IMR-90 (cell line): ENCODE measurements around the gene NPHP4. TPM values are rescaled to one million over a fixed set of nuclear protein-coding genes. Genes with fewer than 3 reads are reported as not detected.

Experiments
- ATAC-seq: fragments of 200-7000 bp; cut with Tn5 transposase; 2 replicates; pipeline ENCODE4 v1.9.1; 2020; ENCODE audit warnings: low read depth, mild to moderate bottlenecking, moderate library complexity
- BruUV-seq: library from RNA; stranded (reverse); fragments of 400-500 nt; replicated peaks from 2 replicates; lab custom pipeline; 2021; lab: Mats Ljungman, UMichigan
- CTCF ChIA-PET: fragments of 300-600 bp; formaldehyde crosslinking; extraction: SDS; loops from one replicate; lab custom pipeline; 2021; ENCODE audit warnings: antibody characterized with exemption; lab: Yijun Ruan, JAX
- POLR2A ChIA-PET: fragments of 300-600 bp; sonication (Branson Sonifier 250); formaldehyde crosslinking; loops from one replicate; lab custom pipeline; 2022; ENCODE audit warnings: antibody characterized with exemption; ENCODE audit not compliant: unreplicated experiment; lab: Charles Lee
- DNase-seq: peaks from one replicate; pipeline ENCODE4 v3.0.0; 2013
- H2AFZ ChIP-seq: replicated peaks from 2 replicates; pipeline ENCODE3; 2013; ENCODE audit warnings: low read length, mild to moderate bottlenecking; ENCODE audit not compliant: poor library complexity
- H2AK5ac ChIP-seq: 2 replicates; pipeline ENCODE4 v1.6.1; 2013; ENCODE audit warnings: low read depth, low read length, inconsistent platforms
- H2AK9ac ChIP-seq: replicated peaks from 2 replicates; pipeline ENCODE3; 2013; ENCODE audit warnings: mild to moderate bottlenecking, low read depth, low read length, moderate library complexity; ENCODE audit not compliant: poor library complexity
- H2BK120ac ChIP-seq: 2 replicates; pipeline ENCODE4 v1.6.1; 2013; ENCODE audit warnings: low read depth, low read length, inconsistent platforms
- H2BK15ac ChIP-seq: 3 replicates; pipeline ENCODE4 v1.6.1; 2013; ENCODE audit warnings: low read depth, low read length, inconsistent platforms
- H2BK20ac ChIP-seq: 2 replicates; pipeline ENCODE4 v1.6.1; 2013; ENCODE audit warnings: low read depth, mild to moderate bottlenecking, inconsistent platforms, low read length, moderate library complexity
- H2BK5ac ChIP-seq: 2 replicates; pipeline ENCODE4 v1.6.1; 2013; ENCODE audit warnings: mild to moderate bottlenecking, low read depth, low read length, inconsistent platforms; ENCODE audit not compliant: poor library complexity, severe bottlenecking
- H3K14ac ChIP-seq: replicated peaks from 2 replicates; pipeline ENCODE4 v1.6.1; 2013; ENCODE audit warnings: low read depth, low read length, inconsistent platforms
- H3K18ac ChIP-seq: 2 replicates; pipeline ENCODE4 v1.6.1; 2013; ENCODE audit warnings: low read depth, low read length, control low read depth
- H3K23ac ChIP-seq: 2 replicates; pipeline ENCODE4 v1.6.1; 2013; ENCODE audit warnings: low read depth, low read length, inconsistent platforms
- H3K27ac ChIP-seq: 2 replicates; pipeline ENCODE4 v1.5.1; 2013; ENCODE audit warnings: mild to moderate bottlenecking, control low read depth, low read length; ENCODE audit not compliant: insufficient read depth
- H3K27me3 ChIP-seq: 2 replicates; pipeline ENCODE4 v1.6.1; 2013; ENCODE audit warnings: low read length; ENCODE audit not compliant: control insufficient read depth, insufficient read depth
- H3K36me3 ChIP-seq: 2 replicates; pipeline ENCODE4 v1.6.1; 2013; ENCODE audit warnings: low read length, mixed read lengths; ENCODE audit not compliant: control insufficient read depth, insufficient read depth
- H3K4ac ChIP-seq: 2 replicates; pipeline ENCODE4 v1.6.1; 2013; ENCODE audit warnings: low read depth, low read length, inconsistent platforms
- H3K4me1 ChIP-seq: 2 replicates; pipeline ENCODE4 v1.6.1; 2013; ENCODE audit warnings: low read length, mixed read lengths; ENCODE audit not compliant: control insufficient read depth, insufficient read depth
- H3K4me2 ChIP-seq: 2 replicates; pipeline ENCODE4 v1.6.1; 2013; ENCODE audit warnings: low read depth, mild to moderate bottlenecking, control low read depth, low read length, moderate library complexity
- H3K4me3 ChIP-seq: 2 replicates; pipeline ENCODE4 v1.5.1; 2013; ENCODE audit warnings: low read depth, mild to moderate bottlenecking, control low read depth, low read length, moderate library complexity; ENCODE audit not compliant: insufficient read depth
- H3K56ac ChIP-seq: 2 replicates; pipeline ENCODE4 v1.6.1; 2013; ENCODE audit warnings: low read length, inconsistent platforms; ENCODE audit not compliant: insufficient read depth; ENCODE audit errors: extremely low read depth
- H3K79me1 ChIP-seq, 2 experiments: 2 replicates each; pipeline ENCODE4 v1.6.1; 2013; ENCODE audit warnings: low read length in 2 of 2, inconsistent platforms in 1 of 2, low read depth in 1 of 2
- H3K9ac ChIP-seq: 2 replicates; pipeline ENCODE4 v1.6.1; 2013; ENCODE audit warnings: low read depth, low read length, control low read depth
- H3K9me1 ChIP-seq: 2 replicates; pipeline ENCODE4 v1.6.1; 2013; ENCODE audit warnings: low read length, inconsistent platforms; ENCODE audit not compliant: insufficient read depth
- H3K9me3 ChIP-seq: 2 replicates; pipeline ENCODE4 v1.6.1; 2013; ENCODE audit warnings: low read length; ENCODE audit not compliant: control insufficient read depth, insufficient read depth
- H4K20me1 ChIP-seq: 2 replicates; pipeline ENCODE4 v1.6.1; 2013; ENCODE audit warnings: low read length, inconsistent platforms; ENCODE audit not compliant: insufficient read depth
- H4K5ac ChIP-seq: 2 replicates; pipeline ENCODE4 v1.6.1; 2013; ENCODE audit warnings: mild to moderate bottlenecking, low read depth, low read length, control low read depth
- H4K8ac ChIP-seq, 2 experiments: 2 replicates each; pipeline ENCODE4 v1.6.1; 2013; ENCODE audit warnings: low read depth in 2 of 2, low read length in 2 of 2, control low read depth in 1 of 2, inconsistent platforms in 1 of 2
- H4K91ac ChIP-seq: 2 replicates; pipeline ENCODE4 v1.6.1; 2013; ENCODE audit warnings: low read depth, low read length, inconsistent platforms; ENCODE audit not compliant: insufficient read depth
- BHLHE40 ChIP-seq: fragments of 150-350 bp; IDR thresholded peaks from 2 replicates; pipeline ENCODE4 v1.6.1; 2016; ENCODE audit warnings: mild to moderate bottlenecking, low read depth, low read length
- CEBPB ChIP-seq: IDR thresholded peaks from 2 replicates; pipeline ENCODE4 v1.6.1; 2012; ENCODE audit warnings: low read depth, low read length, improper control_type of control experiment
- FOS ChIP-seq: fragments of 150-350 bp; IDR thresholded peaks from 2 replicates; pipeline ENCODE4 v1.6.1; 2016; ENCODE audit warnings: low read depth, low read length
- MAFK ChIP-seq: IDR thresholded peaks from 2 replicates; pipeline ENCODE4 v1.6.1; 2012; ENCODE audit warnings: low read depth, low read length, improper control_type of control experiment
- MXI1 ChIP-seq: IDR thresholded peaks from 2 replicates; pipeline ENCODE4 v1.6.1; 2012; ENCODE audit warnings: low read depth, mild to moderate bottlenecking, low read length, moderate library complexity, borderline replicate concordance
- RFX5 ChIP-seq: IDR thresholded peaks from 2 replicates; pipeline ENCODE4 v1.8.0; 2012; ENCODE audit warnings: low read depth, mild to moderate bottlenecking, low read length, moderate library complexity
- SMC3 ChIP-seq: fragments of 150-350 bp; IDR thresholded peaks from 2 replicates; pipeline ENCODE4 v1.6.1; 2016; ENCODE audit warnings: low read depth, mild to moderate bottlenecking, antibody characterized with exemption, low read length, moderate library complexity
- USF2 ChIP-seq: fragments of 150-350 bp; IDR thresholded peaks from 2 replicates; pipeline ENCODE4 v1.6.1; 2017; ENCODE audit warnings: mild to moderate bottlenecking, antibody characterized with exemption, low read length, low read depth
- WGBS, 2 experiments: methylation state at CpG; one replicate each; pipeline versions ENCODE4 v1.1.5 to v1.1.7; 2013; ENCODE audit warnings: missing lambda C conversion rate in 2 of 2; ENCODE audit not compliant: insufficient read length in 1 of 2; ENCODE audit errors: extremely low coverage in 2 of 2; 5-methylcytosine and 5-hydroxymethylcytosine counted together
- dilution Hi-C: fragments of 300-500 bp; cut with HindIII; formaldehyde crosslinking; loops from one replicate; pipeline ENCODE4 v1.14.3; 2018; ENCODE audit warnings: low sequenced_read_pairs; ENCODE audit not compliant: unreplicated experiment
- in situ Hi-C: fragments of 300-500 bp; cut with MboI; formaldehyde crosslinking; loops from 3 replicates; pipeline ENCODE4 v1.14.3; 2019; ENCODE audit warnings: low sequenced_read_pairs, inconsistent platforms, mixed read lengths
- intact Hi-C: fragments of 100-400 bp; cut with micrococcal nuclease; formaldehyde crosslinking; loops from 2 replicates; pipeline ENCODE4 v1.10.0; 2022
- polyA plus RNA-seq, 3 experiments: library from polyadenylated mRNA; depleted of rRNA; stranded (reverse); fragments of >200 nt; gene quantifications; 2 replicates each; pipeline ENCODE4 v1.2.3, GENCODE V29; 2012; ENCODE audit warnings: low replicate concordance in 1 of 3
- total RNA-seq: library from RNA; depleted of rRNA; stranded (reverse); fragments of >200 nt; gene quantifications from 2 replicates; pipeline ENCODE4 v1.2.3, GENCODE V29; 2012

NPHP4 gene
- total and polyA plus RNA-seq, 2 of the 4 experiments (the other 2 are of a cell fraction): 2.0 to 5.5 TPM

DNA sequence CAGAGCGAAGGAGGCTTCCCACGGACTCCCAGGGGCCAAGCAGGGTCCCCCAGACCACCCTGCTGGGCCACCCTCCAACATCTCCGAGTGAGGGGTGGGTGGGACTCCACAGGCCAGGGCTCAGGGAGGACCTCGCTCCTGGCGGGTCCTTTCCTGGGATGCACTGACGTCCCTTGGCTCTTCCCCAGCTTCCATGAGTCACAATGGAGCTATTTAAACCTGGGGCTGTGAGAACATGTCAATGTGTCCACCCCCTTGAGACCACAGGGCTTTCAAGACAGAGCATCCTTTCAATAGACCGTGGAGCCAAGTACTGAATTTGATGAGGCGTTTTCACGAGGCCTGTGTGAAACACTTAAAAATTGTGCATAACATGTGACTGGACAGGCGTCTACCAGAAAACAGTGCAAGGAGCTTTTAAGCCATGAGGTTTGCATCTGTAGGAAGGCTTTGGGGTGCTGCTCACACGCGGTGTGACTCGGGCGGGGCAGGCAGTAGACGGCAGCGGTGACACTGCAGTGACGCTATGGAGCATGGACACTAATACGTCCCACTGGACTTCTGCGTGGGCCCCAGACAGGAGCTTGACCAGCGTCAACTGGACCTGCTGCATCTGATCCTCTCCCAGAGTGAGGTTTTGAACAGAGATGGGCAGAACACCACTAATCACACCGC lies 24.1 kb upstream of the NPHP4 start:
- CTCF ChIA-PET: no interaction called here
- intact Hi-C loops: no loop called here
- ATAC-seq: no peak; the same call in 1 of the 2 replicates

More for the DNA sequence above, 24.1 kb upstream of the NPHP4 start:
- Histone ChIP-seq H4K5ac (no peak overlapping the region), H3K36me3 (no peaks in the 10 kb centered on the region), H4K8ac (no peak overlapping the region), H3K9me3 (no peaks in the 10 kb centered on the region), H3K23ac (no peak overlapping the region), H3K14ac (no peak overlapping the region), H3K4me2 (no peak overlapping the region), H4K91ac (no peak overlapping the region), H2BK15ac (no peak overlapping the region), H3K4me1 (no peaks in the 10 kb centered on the region), H2AK9ac (no peak overlapping the region), H3K56ac (no peak overlapping the region), H3K4me3 (no peak overlapping the region), H3K9ac (no peak overlapping the region), H3K4ac (no peak overlapping the region), H3K27ac (no peak overlapping the region), H3K79me1 (no peaks in the 10 kb centered on the region), H2AK5ac (no peak overlapping the region), H2AFZ (no peak overlapping the region), H4K20me1 (no peaks in the 10 kb centered on the region), H3K27me3 (no peaks in the 10 kb centered on the region), H2BK5ac (no peak overlapping the region), H2BK20ac (no peak overlapping the region), H3K18ac (no peak overlapping the region), H2BK120ac (no peak overlapping the region), H3K9me1 (no peaks in the 10 kb centered on the region; the same call in 1 of the 2 replicates)
- 88% methylated on average over 8 of the region's 21 CpGs; no CpG with 5 or more reads in 1 of the 2 experiments for WGBS, 2 experiments
- POLR2A ChIA-PET: interaction anchor here (0.5 kb wide), 1 partner anchor 8 kb away, joined by 6 read pairs; no protein-coding TSS in a partner anchor
- dilution Hi-C loops (no loop called here), in situ Hi-C loops (no loop called here)
- DNase-seq: peak; percentile 71
- TF ChIP-seq BHLHE40 (no peak), FOS (no peak), RFX5 (no peak), MAFK (no peak), SMC3 (no peak), CEBPB (no peak), USF2 (no peak), MXI1 (no peak)
- no TSS peak for BruUV-seq
